ENCODE measurements around the gene GGA3.
"Not testable (repeated sequence)": the region's sequence is repeated elsewhere in the genome, so short reads cannot be mapped to it uniquely, and the experiment has no call there.

Gene GGA3

GRCh38 chr17:75272848-75273184 is 11.4 kb upstream of the GGA3 start:
- no peak for DNase-seq

- DNase-seq: peak in 1 of 2 donors; percentile 35
Observed at GRCh38 chr17:75271955-75272847, 10.8 kb upstream of the GGA3 start.

DNA sequence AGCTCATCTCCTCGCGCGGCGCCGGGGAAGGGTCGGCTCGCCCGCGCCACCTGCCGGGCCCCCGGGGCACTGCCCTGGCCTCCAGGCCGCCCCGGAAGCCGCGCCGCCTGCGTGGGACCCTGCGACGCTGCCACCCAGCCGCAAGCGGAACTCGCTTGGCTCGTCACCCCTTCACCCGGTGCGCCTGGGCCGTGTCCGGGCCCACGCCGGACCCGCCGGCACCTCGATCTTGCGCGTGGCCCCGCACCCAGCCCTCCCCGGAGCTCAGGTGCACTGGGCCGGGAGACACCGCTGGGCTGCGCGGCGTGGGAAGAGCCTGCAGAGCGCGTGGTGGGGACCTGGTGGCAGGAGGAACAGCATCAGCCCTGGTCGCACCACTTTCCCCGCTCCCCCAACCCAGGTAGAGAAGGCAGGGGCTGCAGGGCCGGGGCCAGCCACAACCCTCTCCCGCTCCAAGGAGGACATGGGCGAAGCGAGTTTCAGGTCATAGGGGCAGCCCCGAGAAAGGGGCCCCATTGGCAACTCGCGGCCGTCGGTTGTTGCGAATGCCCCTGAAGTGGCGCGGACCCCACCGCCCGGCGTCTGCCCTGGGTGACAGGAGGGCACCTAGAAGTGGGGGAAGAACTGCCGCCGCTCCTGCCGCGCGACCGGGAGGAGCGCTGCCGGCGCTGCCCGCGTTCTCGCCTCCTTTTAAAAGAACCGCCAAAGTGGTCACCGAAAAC is 10.0 kb upstream of the GGA3 start:
- peak; percentile 88 to 91 for DNase-seq

DNA sequence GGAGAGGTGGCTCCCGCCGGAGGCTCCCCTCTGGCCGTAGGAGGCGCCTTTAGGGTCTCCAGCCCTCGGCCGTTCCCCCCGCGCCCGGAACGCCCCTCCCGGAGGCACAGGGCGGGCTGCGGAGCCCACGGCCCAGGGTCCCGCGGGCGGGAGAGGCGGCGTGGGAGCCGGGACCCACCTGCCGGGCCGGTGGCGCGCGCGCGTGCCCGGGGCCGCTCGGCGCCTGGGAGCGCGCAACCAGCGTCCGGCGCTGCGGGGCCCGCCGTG is 9.5 kb upstream of the GGA3 start, which contains the start of gene MIF4GD:
Gene MIF4GD (minus strand): TSS at position 266 of the 267 bp plus-strand sequence. CDS start 1,036 bp downstream, outside the sequence.
- no peak for DNase-seq

DNA sequence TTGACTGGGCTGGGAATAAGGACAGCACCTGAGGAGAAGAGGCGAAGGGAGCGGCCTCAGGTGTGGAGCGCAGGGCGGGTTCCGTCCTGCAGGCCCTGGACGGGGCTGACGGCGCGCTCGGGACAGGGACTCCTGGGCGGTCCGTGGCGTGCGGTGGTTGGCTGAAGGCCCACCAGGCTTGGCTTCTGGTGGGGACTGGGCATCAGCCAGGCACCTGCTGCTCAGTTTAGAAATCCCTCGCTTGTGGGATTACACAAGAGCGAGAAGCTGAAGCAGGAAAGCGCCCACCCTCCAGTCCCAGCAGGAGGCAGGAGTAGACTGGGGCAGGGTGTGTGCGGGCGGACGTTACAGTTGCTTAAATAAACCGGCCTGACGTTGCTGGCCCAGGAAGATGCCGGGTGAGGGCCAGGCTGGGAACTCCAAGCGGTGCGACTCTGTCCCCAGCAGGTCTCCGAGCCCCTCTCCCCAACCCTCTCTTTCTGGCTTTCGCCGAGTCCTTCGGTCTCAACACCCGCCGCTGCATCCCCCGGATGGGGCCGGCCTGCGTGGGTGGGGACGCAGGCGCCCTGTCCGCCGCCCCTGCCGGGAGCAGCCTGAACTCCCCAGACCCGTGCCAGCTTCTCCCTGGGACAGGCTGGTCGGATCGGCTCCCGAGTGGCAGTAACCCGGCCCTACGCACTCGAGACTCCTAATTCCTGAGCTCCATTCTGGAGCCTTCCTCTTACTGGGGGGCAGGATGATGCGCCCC is 9.0 kb upstream of the GGA3 start:
- DNase-seq: peak; percentile 58 to 74

GRCh38 chr17:75269844-75270217 is 8.4 kb upstream of the GGA3 start:
- peak in 1 of 2 donors; percentile 33 for DNase-seq

DNA sequence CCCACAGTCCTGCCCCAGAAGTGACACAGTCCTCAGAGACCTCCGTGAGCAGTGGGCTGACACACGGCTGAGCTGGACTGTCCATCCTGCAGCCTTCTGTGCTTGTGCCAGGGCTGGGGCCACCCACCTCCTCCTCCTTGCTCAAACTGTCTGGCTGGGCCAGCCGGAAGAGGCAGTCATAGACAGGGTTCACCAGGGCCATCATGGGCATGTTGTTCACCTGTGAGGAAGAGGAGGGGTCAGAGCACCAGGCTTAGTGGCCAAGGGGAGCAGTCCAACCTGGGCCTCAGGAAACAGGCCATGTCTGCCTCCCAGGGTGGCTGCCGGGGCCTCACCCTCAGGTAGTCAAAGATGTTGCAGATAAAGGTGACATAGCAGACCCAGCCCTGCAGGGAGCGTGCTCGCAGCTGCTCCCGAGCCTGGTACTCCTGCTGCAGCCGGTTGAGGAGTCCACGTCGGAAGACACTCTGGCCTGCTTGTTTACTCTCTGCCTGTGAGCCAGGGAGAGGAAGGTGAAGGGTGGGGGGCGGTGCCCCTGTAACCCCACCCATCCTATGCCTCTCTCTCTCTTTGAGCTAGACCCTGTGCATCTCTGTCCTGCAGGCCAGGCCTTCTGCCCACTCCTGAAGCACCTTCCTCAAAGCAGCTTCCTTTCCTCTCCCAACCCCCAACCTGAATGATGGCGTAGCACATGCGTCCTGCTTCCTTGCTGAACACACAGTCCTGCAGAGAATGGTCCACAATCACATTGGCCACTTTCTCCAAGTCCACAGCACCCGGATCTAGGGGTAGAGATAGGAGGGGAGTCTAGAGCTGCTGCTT is 6.2 kb upstream of the GGA3 start:
- no peak for DNase-seq

DNA sequence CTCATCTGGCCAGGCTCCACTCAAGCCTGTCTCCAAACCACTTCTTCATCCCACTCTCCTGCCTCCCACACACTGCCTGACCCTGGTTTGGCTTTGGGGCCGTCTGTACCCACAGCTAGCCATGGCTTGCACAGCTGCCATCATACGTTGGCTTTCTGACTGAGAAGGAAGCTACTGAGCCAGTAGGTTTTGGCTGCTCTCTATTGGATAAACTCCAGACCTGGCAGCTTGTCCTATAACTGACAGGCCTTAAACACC is 5.7 kb upstream of the GGA3 start:
- no peak for DNase-seq

DNA sequence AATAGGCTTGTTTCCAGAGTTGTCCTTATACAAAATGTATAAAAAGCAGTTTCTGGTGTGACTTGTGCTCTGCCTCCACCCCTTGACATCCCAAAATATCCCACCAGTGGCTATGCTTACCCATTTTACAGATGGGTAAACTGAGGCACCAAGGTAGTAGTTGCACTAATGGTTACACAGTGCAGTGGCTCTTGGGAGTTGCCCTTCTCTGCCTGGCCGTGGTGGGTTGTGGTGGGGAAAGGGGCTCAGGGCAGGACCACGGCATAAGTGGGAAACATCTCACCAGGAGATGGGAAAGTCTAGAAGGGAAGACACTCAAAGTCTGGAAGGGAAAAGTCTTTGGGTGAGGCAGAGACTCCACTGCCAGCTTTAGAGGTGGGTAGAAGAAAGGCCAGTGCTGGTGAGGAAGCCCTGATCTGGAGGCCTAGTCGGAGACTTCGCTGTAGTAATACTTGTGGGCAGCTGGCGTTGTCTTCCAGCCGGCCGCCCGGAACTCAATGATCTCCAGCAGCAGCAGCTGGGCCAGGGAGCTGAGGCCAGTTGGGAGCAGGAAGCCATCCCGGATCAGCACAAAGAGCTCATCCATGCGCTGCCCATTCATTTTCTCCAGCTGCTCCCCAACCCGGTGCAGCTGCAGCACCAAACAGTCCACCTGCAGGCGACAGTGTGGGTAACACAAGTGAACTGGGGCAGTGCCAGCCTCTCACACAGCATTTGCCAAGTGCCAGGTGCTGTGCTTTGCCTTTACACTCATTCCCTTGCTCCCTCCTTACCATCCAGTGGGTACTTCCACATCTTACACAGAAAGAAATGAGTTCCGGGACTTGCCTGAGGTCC is 5.1 kb upstream of the GGA3 start:
- DNase-seq: no peak

GRCh38 chr17:75265614-75266315 is 4.4 kb upstream of the GGA3 start:
- no peak for DNase-seq

- DNase-seq: no peak
Observed at GRCh38 chr17:75263055-75263454, 1.6 kb upstream of the GGA3 start.

- no peak for DNase-seq
Observed at GRCh38 chr17:75262112-75262606, 753 bp upstream of the GGA3 start.

DNA sequence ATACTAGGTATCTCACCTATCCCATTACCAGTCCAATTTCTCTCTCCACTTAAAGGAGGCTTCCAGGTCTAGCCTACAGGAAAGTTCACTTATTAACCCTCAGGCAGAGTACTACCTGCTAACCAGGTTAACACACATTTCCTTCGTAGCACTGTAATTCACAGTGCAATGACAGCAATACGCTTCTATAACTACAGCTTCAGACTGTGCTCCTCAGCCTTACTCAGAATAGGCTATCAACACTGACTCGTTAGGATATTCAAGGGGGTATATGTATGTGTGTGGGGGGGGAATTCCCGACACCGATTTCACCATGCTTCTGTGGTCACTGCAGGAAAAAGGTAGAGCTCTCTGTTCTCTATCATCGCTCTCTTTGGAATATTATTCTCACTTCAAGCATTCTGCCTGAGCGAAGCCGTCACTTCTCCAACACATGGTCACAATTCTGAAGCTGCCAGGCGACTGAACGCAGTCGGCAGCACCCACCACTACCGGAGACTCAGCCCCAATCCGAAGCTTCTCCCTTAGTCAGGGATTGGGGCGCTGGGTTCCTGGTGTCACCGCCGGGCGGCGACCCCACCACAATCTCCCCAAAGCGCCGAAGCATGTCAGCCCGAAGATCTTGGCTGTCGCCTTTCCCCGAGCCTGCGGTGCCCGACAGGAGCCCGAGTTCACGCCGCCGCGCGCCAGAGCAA is 618 bp downstream of the GGA3 start:
- peak; percentile 55 to 66 for DNase-seq

- DNase-seq: not testable (repeated sequence)
Observed at GRCh38 chr17:75257228-75257627, 4.2 kb downstream of the GGA3 start.

DNA sequence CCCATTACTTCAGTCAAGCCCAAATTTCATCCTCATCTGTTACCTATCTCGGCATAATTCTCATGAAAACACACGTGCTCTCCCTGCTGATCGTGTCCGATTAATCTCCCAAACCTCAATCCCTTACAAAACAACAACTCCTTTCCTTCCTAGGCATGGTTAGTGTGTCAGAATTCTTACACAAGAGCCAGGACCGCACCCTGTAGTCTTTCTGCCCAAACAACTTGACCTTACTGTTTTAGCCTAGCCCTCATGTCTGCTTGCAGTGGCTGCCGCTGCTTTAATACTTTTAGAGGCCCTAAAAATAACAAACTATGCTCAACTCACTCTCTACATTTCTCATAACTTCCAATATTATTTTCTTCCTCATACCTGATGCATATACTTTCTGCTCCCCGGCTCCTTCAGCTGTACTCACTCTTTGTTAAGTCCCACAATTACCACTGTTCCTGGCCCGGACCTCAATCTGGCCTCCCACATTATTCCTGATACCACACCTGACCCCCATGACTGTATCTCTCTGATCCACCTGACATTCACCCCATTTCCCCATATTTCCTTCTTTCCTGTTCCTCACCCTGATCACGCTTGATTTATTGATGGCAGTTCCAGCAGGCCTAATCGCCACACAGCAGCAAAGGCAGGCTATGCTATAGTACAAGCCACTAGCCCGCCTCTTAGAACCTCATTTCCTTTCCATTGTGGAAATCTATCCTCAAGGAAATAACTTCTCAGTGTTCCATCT is 5.3 kb downstream of the GGA3 start:
- DNase-seq: not testable (repeated sequence)

DNA sequence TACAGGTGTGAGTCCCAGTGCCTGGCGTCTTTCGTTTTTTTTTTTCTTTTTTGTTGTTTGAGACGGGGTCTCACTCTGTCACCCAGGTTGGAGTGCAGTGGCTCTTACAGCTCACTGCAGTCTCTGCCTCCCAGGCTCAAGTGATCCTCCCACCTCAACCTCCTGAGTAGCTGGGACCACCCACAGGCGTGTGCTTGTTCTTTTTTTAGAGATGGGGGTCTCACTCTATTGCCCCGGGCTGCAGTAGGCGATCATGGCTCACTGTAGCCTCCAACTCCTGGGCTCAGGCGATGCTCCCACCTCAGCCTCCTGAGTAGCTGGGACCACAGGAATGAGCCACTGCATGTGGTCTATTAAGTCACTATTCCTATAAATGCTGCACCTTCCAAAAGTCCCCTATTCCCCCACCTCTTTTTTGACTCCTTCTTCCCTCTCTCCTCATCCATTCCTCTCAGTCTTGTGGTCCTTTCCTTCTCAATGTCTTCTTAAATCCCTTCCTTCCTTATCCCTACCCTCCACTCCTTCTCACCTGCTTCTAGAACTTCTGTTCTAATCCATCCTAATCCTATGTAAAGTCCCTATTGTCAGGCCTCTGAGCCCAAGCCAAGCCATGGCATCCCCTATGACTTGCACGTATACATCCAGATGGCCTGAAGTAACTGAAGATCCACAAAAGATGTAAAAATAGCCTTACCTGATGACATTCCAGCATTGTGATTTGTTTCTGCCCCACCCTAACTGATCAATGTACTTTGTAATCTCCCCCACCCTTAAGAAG is 9.2 kb downstream of the GGA3 start:
- no peak for DNase-seq

- peak; percentile 84 to 85 for DNase-seq
Observed at GRCh38 chr17:75250009-75250471, 11.4 kb downstream of the GGA3 start.

GRCh38 chr17:75249564-75249963 is 11.8 kb downstream of the GGA3 start:
- DNase-seq: peak in 1 of 2 donors; percentile 39

- no peak for DNase-seq
Observed at GRCh38 chr17:75246404-75246803, 15.0 kb downstream of the GGA3 start.

All from stimulated activated CD4-positive, alpha-beta T cell treated with anti-CD3 and anti-CD28 coated beads, Interleukin-2, amount 100 ng/mL, for 24 hours (primary cell).